Measurements from ENCODE around the gene STARD10. TPM values are rescaled to one million over a fixed set of nuclear protein-coding genes. Genes with fewer than 3 reads are reported as not detected.

Gene STARD10
- total and polyA plus RNA-seq, 9 of the 15 experiments (the other 6 are each of a cell fraction or from before 2014, with no cell fraction given): 0.15 to 52.9 (median 32.3) TPM

DNA sequence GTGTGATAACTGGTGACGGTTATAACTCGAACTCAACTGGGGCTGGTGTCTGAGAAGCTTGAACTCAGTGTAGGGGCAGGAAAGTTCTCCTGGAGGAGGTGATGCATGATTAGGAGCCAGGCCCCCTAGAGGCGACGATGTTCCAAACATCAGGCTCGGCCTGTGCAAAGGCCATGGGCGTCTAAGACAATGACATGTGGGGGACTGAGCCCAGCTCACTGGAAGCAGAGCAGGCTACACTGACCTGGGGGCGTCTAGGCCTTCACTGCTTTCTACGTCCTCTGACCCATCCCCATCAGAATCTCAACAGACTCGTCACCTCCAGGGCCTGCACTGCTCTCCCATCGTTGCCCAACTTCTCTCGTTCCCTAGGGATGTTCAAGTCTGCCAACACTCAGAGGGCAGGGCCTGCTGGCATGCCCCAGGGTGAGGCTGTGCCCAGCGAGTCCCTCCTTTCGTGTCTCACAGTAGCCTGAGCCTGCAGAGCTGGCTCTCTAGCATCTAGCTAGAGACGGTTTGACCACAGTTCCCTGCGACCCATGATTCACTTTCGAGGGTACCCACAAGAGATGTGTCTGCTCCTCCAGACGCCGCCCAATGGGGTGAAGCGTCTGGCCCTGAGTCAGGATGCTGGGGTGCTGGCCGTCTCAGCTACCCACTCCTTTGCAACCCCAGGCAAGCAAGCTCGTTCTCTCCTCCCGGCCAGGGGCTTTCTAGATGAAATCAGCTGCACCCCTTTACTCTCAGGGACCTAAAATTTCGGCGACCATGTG is 19.3 kb upstream of the STARD10 start (continued):
- TF ChIP-seq NONO (IDR thresholded peaks at IDR 0.05; ENCODE audit: low read depth in 2 of 2, low read length in 1 of 2) (no peak), RAD21 (CRISPR knock-in tag; conservative IDR thresholded peaks at IDR 0.05 in 1 of 2, IDR thresholded peaks at IDR 0.05 in 1 of 2) (peak; percentile 28 to 52), ZNF174 (CRISPR knock-in tag; IDR thresholded peaks at IDR 0.05) (no peak), POLR3G (IDR thresholded peaks at IDR 0.05; ENCODE audit: extremely low read depth, insufficient read length, insufficient replicate concordance) (no peak), ZNF263 (CRISPR knock-in tag; IDR thresholded peaks at IDR 0.05; ENCODE audit: borderline replicate concordance) (no peak; the same call in 1 of the 2 replicates), ETS2 (tag; IDR thresholded peaks at IDR 0.05; ENCODE audit: borderline replicate concordance, poor library complexity, severe bottlenecking) (no peak), NFYB (IDR thresholded peaks at IDR 0.05; ENCODE audit: extremely low read depth, insufficient read length) (no peak), PHF8 (IDR thresholded peaks at IDR 0.05; ENCODE audit: borderline replicate concordance, low read length) (no peak), RBM34 (IDR thresholded peaks at IDR 0.05; ENCODE audit: borderline replicate concordance, insufficient read depth, low read length) (no peak), CSDE1 (IDR thresholded peaks at IDR 0.05) (no peak), SAFB2 (IDR thresholded peaks at IDR 0.05; ENCODE audit: borderline replicate concordance, low read depth, low read length, severe bottlenecking) (no peak), TAF1 (IDR thresholded peaks at IDR 0.05; ENCODE audit: control insufficient read depth, extremely low read depth, insufficient read depth, low read length, severe bottlenecking) (no peak), SNIP1 (IDR thresholded peaks at IDR 0.05; ENCODE audit: low read depth) (no peak), BHLHE40 (IDR thresholded peaks at IDR 0.05; ENCODE audit: low read length) (no peak), ZNF134 (CRISPR knock-in tag; conservative IDR thresholded peaks at IDR 0.05) (no peak), HLTF (IDR thresholded peaks at IDR 0.05) (no peak), BRF1 (IDR thresholded peaks at IDR 0.05; ENCODE audit: borderline replicate concordance, extremely low read depth, insufficient read length) (no peak), RB1 (IDR thresholded peaks at IDR 0.05; ENCODE audit: low read depth) (no peak)
- TF ChIP-seq, protein P1, sequence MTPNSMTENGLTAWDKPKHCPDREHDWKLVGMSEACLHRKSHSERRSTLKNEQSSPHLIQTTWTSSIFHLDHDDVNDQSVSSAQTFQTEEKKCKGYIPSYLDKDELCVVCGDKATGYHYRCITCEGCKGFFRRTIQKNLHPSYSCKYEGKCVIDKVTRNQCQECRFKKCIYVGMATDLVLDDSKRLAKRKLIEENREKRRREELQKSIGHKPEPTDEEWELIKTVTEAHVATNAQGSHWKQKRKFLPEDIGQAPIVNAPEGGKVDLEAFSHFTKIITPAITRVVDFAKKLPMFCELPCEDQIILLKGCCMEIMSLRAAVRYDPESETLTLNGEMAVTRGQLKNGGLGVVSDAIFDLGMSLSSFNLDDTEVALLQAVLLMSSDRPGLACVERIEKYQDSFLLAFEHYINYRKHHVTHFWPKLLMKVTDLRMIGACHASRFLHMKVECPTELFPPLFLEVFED (CRISPR knock-in tag; conservative IDR thresholded peaks at IDR 0.05): no peak
- TF ChIP-seq, protein P2, sequence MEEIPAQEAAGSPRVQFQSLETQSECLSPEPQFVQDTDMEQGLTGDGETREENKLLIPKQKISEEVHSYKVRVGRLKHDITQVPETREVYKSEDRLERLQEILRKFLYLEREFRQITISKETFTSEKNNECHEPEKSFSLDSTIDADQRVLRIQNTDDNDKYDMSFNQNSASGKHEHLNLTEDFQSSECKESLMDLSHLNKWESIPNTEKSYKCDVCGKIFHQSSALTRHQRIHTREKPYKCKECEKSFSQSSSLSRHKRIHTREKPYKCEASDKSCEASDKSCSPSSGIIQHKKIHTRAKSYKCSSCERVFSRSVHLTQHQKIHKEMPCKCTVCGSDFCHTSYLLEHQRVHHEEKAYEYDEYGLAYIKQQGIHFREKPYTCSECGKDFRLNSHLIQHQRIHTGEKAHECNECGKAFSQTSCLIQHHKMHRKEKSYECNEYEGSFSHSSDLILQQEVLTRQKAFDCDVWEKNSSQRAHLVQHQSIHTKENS (CRISPR knock-in tag; IDR thresholded peaks at IDR 0.05): no peak
- TF ChIP-seq, protein P3, sequence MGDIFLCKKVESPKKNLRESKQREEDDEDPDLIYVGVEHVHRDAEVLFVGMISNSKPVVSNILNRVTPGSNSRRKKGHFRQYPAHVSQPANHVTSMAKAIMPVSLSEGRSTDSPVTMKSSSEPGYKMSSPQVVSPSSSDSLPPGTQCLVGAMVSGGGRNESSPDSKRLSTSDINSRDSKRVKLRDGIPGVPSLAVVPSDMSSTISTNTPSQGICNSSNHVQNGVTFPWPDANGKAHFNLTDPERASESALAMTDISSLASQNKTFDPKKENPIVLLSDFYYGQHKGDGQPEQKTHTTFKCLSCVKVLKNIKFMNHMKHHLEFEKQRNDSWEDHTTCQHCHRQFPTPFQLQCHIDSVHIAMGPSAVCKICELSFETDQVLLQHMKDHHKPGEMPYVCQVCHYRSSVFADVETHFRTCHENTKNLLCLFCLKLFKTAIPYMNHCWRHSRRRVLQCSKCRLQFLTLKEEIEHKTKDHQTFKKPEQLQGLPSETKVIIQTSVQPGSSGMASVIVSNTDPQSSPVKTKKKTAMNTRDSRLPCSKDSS (IDR thresholded peaks at IDR 0.05; ENCODE audit: low read depth, partially characterized antibody): no peak
- TF ChIP-seq, protein P4, sequence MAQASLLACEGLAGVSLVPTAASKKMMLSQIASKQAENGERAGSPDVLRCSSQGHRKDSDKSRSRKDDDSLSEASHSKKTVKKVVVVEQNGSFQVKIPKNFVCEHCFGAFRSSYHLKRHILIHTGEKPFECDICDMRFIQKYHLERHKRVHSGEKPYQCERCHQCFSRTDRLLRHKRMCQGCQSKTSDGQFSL (CRISPR knock-in tag; IDR thresholded peaks at IDR 0.05): no peak
- TF ChIP-seq, protein P4 (tag; IDR thresholded peaks at IDR 0.05): no peak

All from K562 (cell line).